ENCODE measurements around the gene PGAP3. TPM values are rescaled to one million over a fixed set of nuclear protein-coding genes. Genes with fewer than 3 reads are reported as not detected.

PGAP3 gene
- polyA plus RNA-seq, 6 donors from 2014 or later: 7.2 to 18.2 (median 9.1) TPM

DNA sequence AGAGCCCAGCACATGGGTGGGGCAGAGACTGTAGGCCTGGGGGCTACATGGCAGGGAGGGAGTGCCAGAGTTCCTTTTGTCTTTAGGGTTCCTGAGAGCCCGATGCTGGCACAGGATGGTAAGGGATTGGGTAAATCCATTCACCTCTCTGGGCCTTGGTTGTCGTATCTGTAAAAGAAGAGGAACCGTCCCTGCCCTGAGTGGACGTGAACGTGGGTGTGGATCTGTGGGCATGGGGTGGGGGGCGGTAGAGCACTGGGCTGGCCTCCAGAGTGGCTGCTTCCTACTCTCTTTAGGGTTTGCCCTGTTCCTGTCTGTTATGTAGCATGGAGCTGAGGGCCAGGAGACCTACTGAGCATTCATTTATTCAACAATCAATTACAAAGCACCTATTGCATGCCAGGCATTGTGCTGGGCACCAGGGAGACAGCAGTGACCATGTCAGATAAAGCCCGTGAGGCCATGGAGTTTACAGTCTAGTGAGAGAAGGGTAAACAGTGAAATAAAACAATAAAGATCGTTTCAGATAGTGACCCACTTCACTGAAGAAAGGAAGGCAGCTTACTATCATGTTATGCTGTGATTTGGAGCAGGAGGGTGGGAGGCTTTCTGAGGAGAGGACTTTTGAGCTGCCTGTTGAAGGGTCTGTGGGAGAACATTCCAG is 35.8 kb downstream of the PGAP3 start:
- Mint-ChIP-seq H3K4me1 (peaks cover 45 to 66% (median 52%) of the 10 kb centered on the region in 3 donors), H3K4me3 (no peak overlapping the region)

DNA sequence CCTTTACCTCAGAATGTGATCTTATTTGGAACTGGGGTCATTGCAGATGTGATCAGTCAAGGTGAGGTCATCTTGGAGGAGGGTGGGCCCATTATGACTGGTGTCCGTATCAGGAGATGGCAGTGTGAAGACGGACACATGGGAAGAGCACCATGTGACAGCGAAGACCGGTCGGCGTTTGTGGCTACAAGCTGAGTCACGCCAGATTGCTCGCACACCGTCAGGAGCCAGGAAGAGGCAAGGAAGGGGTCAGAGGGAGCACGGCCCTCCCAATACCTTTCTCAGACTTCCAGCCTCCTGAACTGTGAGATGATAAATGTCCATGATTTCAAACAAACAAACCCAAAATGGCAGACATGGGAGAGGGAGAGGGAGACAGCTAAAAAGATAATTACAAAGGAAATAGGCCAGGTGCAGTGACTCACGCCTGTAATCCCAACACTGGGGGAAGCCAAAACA is 37.7 kb downstream of the PGAP3 start:
- Mint-ChIP-seq H3K4me1 (peaks cover 40 to 67% (median 53%) of the 10 kb centered on the region in 3 donors), H3K27ac (peak overlapping the region in 1 of 6 donors; percentile 61), H3K9me3 (no peaks in the 10 kb centered on the region), H3K27me3 (no peaks in the 10 kb centered on the region), H3K4me3 (no peak overlapping the region), H3K36me3 (peaks cover 0 to 6% of the 10 kb centered on the region in 2 donors)
- ATAC-seq (ENCODE audit: low read depth in 2 of 2) (no peak), DNase-seq (no peak)

More for the DNA sequence above, 35.8 kb downstream of the PGAP3 start:
- peak overlapping the region in 4 of 6 donors; percentile 28 to 88 (median 40) for H3K27ac Mint-ChIP-seq
- no peak for ATAC-seq (ENCODE audit: low read depth in 2 of 2)
- no peak for DNase-seq
- no peaks in the 10 kb centered on the region for H3K9me3 Mint-ChIP-seq
- H3K27me3 Mint-ChIP-seq: no peaks in the 10 kb centered on the region
- peaks cover 0 to 12% of the 10 kb centered on the region in 2 donors for H3K36me3 Mint-ChIP-seq

DNA sequence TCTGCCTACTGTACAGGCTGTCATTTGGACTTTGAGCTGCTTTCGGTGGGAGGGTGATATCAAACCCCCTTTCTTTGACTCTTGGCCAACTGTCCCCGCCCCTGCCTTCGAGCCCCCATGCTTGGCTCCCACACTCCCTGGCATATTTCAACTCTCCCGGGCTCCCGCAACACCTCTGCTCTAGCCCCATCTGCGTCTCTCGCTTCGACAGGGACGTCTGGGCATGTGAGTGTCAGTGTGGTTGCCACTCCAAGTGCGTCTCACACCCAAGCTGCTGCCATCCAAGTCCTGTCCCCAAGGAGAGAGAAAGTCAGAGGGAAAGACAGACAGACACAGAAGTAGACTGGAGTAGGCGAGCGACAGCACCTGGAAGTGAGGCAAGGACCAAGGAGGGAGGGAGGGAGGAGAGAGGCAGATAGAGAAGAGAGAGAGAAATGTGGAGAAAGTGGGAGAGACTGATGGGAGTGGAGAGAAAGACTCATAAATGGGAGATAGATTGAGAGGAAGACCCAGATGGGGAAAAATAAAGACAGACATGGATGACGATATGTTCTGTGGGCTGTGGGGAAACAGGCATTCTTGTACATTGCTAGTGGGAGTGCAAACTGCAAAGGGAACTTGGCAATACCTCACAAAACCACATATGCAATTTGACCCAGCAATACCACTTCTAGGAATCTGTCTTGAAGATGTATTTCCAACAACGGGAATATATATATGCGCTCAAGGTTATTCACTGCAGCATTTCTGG is 39.1 kb downstream of the PGAP3 start:
- H3K4me1 Mint-ChIP-seq: peaks cover 37 to 65% (median 56%) of the 10 kb centered on the region in 3 donors
- H3K9me3 Mint-ChIP-seq: no peaks in the 10 kb centered on the region
- peaks cover 0 to 6% of the 10 kb centered on the region in 2 donors for H3K36me3 Mint-ChIP-seq
- peak overlapping the region in 3 of 6 donors; percentile 26 to 93 (median 46) for H3K27ac Mint-ChIP-seq
- H3K4me3 Mint-ChIP-seq: peak overlapping the region in 1 of 8 donors; percentile 4
- no peaks in the 10 kb centered on the region for H3K27me3 Mint-ChIP-seq
- DNase-seq (no peak), ATAC-seq (ENCODE audit: low read depth in 2 of 2) (no peak)

DNA sequence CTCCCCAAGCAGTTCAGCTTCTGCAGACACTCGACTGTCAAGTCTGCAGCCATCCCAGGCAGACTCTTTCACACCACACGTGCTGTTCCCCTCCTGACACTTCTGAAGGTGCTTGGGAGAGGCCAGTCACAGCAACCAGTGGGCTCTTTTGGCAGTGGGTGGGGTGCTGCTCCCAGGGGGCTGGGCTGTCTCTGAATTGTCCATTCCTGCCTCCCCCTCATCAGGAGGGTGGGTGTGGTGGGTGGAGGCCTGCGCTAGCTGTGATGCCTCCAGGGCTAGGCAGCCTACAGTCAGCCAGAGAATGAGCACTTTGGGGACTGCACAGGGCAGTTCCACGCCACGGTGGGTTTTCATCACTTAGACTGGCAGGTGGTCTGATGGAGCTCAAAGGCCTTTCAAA is 40.6 kb downstream of the PGAP3 start:
- Mint-ChIP-seq H3K36me3 (peaks cover 0 to 6% of the 10 kb centered on the region in 2 donors), H3K27ac (no peak overlapping the region), H3K4me1 (peaks cover 42 to 67% (median 61%) of the 10 kb centered on the region in 3 donors), H3K27me3 (no peaks in the 10 kb centered on the region), H3K9me3 (no peaks in the 10 kb centered on the region), H3K4me3 (no peak overlapping the region)
- no peak for ATAC-seq (ENCODE audit: low read depth in 2 of 2)
- no peak for DNase-seq

DNA sequence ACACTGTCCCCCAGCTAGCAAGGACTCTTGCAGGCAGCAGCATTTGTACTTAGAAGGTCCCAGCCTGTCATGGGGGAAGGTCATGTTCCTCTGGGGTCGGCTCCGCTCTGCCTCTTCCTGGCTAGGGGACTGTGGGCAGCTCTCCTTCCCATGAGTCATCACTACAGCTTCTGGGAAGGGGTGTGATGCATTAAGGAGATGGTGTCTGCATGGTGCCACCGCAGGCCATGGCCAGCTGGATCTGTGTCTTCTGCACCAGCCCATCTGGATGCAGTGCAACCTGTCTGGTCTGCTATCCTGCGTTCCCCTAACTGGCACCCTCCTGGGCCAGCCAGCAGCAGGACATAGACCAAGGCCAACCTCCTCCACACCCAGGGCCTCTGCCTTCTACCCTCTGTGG is 44.6 kb downstream of the PGAP3 start:
- peak overlapping the region in 2 of 6 donors; percentile 12 to 26 for H3K27ac Mint-ChIP-seq
- peaks cover 54 to 72% (median 70%) of the 10 kb centered on the region in 3 donors for H3K4me1 Mint-ChIP-seq
- ATAC-seq (ENCODE audit: low read depth in 2 of 2) (no peak), DNase-seq (no peak)
- H3K27me3 Mint-ChIP-seq: no peaks in the 10 kb centered on the region
- no peaks in the 10 kb centered on the region for H3K36me3 Mint-ChIP-seq
- H3K9me3 Mint-ChIP-seq: no peaks in the 10 kb centered on the region
- H3K4me3 Mint-ChIP-seq: peak overlapping the region in 1 of 8 donors; percentile 62

DNA sequence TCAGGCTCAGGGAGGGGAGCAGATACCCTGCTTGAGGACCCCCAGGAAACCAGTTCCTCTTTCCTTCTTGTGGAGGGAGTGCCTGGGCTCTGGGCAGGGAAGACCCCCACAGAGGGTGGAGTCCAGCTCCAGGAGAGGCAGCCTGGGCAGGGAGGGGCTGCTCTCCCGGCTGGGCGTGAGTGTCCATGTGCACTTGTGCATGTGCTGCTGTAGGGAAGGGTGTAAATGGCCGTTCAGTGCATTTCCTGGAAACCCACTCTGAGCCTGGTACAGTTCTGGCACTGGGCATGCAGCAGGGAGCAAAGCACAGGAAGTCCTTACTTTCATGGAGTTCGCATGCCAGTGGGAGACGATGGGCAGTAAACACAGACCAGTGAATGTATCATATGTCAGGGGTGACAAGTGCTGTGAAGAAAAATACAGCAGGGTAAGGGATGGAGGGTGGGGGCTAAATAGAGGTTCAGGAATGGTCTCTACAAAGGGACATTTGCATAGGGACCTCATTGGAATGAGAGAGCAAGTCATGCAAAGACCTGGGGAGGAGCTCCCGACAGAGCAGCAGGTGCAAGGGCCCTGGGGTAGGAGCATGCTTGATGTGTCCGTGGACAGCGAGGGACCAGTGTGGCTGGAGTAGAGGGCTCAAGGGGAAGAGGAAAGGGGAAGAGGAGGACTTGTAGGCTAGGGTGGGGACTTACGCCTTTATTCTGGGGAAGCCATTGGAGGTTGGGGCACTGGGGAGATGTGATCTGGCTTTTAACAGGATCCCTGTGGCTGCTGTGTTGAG is 45.4 kb downstream of the PGAP3 start:
- no peaks in the 10 kb centered on the region for H3K9me3 Mint-ChIP-seq
- no peaks in the 10 kb centered on the region for H3K27me3 Mint-ChIP-seq
- ATAC-seq (ENCODE audit: low read depth in 2 of 2) (no peak), DNase-seq (no peak)
- H3K4me1 Mint-ChIP-seq: peaks cover 62 to 78% (median 78%) of the 10 kb centered on the region in 3 donors
- H3K27ac Mint-ChIP-seq: peak overlapping the region in 2 of 6 donors; percentile 63 to 88
- no peak overlapping the region for H3K4me3 Mint-ChIP-seq
- no peaks in the 10 kb centered on the region for H3K36me3 Mint-ChIP-seq

DNA sequence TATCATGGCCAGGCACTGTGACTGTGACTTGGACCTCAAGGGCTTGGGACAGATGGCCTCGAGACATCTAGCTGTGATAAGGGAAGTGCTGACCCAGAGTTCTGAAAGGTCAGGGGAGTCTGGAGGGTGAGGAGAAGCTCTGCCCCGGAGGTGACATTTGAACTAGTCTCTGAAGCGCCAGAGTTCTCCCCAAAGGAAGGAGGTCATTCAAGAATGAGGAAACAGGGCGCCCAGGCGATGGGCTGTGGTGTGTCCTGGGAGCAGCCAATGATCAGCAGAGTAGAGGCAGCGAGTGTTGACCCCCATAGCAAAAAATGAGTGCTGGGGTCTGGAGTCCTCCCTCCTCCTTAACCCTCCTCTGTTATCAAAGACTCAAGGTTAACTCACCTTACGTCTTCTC is 46.0 kb downstream of the PGAP3 start:
- DNase-seq (no peak), ATAC-seq (ENCODE audit: low read depth in 2 of 2) (no peak)
- no peaks in the 10 kb centered on the region for H3K36me3 Mint-ChIP-seq
- no peaks in the 10 kb centered on the region for H3K9me3 Mint-ChIP-seq
- peak overlapping the region in 1 of 8 donors; percentile 14 for H3K4me3 Mint-ChIP-seq
- H3K27ac Mint-ChIP-seq: no peak overlapping the region
- H3K4me1 Mint-ChIP-seq: peaks cover 62 to 80% (median 74%) of the 10 kb centered on the region in 3 donors
- no peaks in the 10 kb centered on the region for H3K27me3 Mint-ChIP-seq

DNA sequence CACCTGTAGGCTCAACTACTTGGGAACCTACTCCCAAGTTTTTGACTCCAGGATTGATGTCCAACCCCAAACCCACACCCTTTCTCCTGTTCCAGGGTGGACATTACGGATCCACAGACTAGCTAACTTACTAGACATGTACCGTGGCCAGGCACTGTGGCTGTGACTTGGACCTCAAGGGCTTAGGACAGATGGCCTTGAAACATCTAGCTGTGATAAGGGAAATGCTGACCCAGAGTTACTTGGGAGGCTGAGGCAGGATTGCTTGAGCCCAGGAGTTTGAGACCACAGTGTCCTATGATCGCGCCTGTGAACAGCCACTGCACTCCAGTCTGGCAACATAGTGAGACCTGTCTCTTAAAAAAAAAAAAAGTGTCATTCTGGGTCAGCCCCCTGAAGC is 46.8 kb downstream of the PGAP3 start:
- peaks cover 68 to 88% (median 81%) of the 10 kb centered on the region in 3 donors for H3K4me1 Mint-ChIP-seq
- no peak for ATAC-seq (ENCODE audit: low read depth in 2 of 2)
- H3K27ac Mint-ChIP-seq: peak overlapping the region in 1 of 6 donors; percentile 66
- H3K36me3 Mint-ChIP-seq: no peaks in the 10 kb centered on the region
- peak overlapping the region in 6 of 8 donors; percentile 15 to 74 (median 44) for H3K4me3 Mint-ChIP-seq
- no peaks in the 10 kb centered on the region for H3K27me3 Mint-ChIP-seq
- DNase-seq: no peak
- no peaks in the 10 kb centered on the region for H3K9me3 Mint-ChIP-seq

DNA sequence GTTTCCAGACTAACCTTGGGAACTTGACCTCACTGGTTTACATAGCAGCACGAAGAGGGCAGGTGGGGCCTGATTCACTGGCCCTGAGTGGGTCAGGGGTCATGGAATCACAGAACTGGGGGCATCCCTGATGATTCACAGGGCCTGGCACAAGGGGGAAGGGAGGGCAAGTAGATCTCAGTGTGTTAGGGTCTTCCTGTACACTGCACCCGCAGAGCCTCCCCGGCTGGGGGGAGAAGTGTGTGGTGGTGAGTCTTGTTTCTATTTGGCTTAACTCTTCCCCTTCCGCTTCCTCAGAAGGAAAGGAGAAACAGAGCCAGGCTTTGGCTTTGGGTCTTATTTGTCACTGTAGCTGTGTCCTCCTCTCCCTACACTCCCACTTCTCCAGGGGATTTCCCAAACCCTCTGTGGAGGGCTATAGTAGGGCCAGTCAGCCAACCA is 47.2 kb downstream of the PGAP3 start:
- DNase-seq (no peak), ATAC-seq (ENCODE audit: low read depth in 2 of 2) (no peak)
- Mint-ChIP-seq H3K27me3 (no peaks in the 10 kb centered on the region), H3K4me3 (peak overlapping the region in 6 of 8 donors; percentile 16 to 74 (median 29)), H3K27ac (peak overlapping the region in 2 of 6 donors; percentile 66 to 83), H3K36me3 (no peaks in the 10 kb centered on the region), H3K4me1 (peaks cover 70 to 89% (median 82%) of the 10 kb centered on the region in 3 donors), H3K9me3 (no peaks in the 10 kb centered on the region)

DNA sequence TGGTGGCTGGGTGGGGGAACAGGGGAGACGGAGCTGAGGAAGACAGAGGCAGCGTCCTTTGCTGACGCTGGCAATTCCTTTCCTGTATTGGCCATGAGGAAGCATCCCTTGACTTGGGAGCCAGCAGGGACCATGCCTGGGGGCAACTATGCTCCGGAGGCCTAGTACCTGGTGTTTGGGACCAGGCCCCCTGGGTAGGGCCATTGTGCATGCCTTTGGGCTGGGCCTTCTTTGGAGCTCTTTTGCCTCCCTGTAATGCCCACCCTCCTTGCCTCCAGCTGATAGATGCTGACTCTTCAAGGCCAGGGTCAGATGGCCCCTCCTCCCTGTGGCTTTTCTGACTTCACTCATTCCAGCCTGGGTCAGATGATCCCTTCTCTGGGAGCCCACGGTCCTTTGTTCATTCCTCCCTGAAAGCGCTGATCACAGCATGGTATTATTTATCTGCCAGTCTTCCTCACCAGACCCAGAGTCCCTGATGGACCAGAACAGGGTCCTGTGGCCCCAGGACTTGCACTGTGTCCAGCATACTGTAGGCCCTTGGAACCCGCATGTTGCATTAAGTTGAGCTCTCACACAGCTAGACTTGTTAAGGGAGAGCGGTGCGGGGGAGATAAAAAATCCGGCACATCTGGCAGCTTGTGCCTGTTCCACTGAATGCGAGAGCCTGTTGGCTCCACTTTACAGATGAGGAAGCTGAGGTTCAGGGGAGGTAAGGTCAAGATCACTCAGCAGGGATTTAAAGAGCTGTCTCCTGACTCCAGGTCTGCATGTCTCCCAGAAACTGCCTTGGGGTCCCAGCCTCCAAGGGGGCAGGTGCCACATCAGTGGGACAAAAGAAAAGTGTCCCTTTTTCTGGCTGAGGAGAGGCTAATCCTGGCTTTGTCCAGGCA is 48.0 kb downstream of the PGAP3 start:
- H3K27ac Mint-ChIP-seq: peak overlapping the region in 5 of 6 donors; percentile 39 to 86 (median 65)

DNA sequence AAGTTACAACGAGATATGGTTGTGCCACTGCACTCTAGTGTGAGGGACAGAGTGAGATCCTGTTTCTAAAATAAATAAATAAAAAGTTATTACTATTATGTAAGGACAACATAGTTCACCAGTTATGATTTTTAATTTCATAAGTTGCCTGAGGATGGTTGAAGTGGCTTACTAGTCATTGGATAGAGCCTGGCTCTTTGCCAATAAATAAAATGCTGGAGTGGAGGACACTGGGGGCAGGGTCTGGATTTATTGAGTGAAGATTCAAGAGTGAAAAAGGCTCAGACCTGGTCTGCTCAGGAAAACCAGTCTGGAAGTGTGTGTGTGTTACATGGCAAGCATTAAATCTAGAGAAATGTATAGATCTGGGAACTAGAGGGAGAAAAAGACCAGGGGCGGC is 48.8 kb downstream of the PGAP3 start:
- peak overlapping the region in 4 of 6 donors; percentile 29 to 90 (median 75) for H3K27ac Mint-ChIP-seq
- no peaks in the 10 kb centered on the region for H3K9me3 Mint-ChIP-seq
- DNase-seq (no peak), ATAC-seq (ENCODE audit: low read depth in 2 of 2) (no peak)
- no peaks in the 10 kb centered on the region for H3K36me3 Mint-ChIP-seq
- H3K27me3 Mint-ChIP-seq: no peaks in the 10 kb centered on the region
- H3K4me3 Mint-ChIP-seq: peak overlapping the region in 7 of 8 donors; percentile 1 to 95 (median 89)
- H3K4me1 Mint-ChIP-seq: peaks cover 72 to 86% (median 77%) of the 10 kb centered on the region in 3 donors

More for the DNA sequence above, 48.0 kb downstream of the PGAP3 start:
- Mint-ChIP-seq H3K4me3 (peak overlapping the region in 7 of 8 donors; percentile 30 to 95 (median 68)), H3K27me3 (no peaks in the 10 kb centered on the region), H3K9me3 (no peaks in the 10 kb centered on the region), H3K36me3 (no peaks in the 10 kb centered on the region), H3K4me1 (peaks cover 68 to 86% (median 78%) of the 10 kb centered on the region in 3 donors)
- DNase-seq (no peak), ATAC-seq (ENCODE audit: low read depth in 2 of 2) (no peak)

DNA sequence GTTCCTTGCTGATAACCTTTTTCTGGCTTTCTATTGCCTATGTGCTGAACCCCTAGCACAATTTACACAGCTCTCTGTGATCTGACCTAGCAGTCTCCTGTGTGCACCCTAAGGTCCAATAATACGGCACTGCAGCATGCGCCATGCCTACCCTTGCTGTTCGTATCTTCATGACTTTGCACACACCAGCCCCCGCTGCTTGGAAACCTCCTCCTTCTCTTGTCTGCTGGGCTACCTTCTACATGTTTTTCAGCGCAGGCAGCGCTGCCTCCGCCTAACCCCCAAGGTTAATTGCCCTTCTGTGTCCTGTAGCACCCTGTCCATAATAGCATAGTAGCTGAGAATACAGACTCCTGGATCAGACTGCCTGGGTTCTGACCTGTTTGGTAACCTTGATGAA is 49.5 kb downstream of the PGAP3 start:
- no peaks in the 10 kb centered on the region for H3K9me3 Mint-ChIP-seq
- no peaks in the 10 kb centered on the region for H3K27me3 Mint-ChIP-seq
- no peak for ATAC-seq (ENCODE audit: low read depth in 2 of 2)
- no peaks in the 10 kb centered on the region for H3K36me3 Mint-ChIP-seq
- peak overlapping the region; percentile 89 to 97 (median 95) for H3K4me3 Mint-ChIP-seq
- DNase-seq: no peak
- H3K27ac Mint-ChIP-seq: peak overlapping the region in 4 of 6 donors; percentile 44 to 96 (median 89)
- H3K4me1 Mint-ChIP-seq: peaks cover 67 to 81% (median 74%) of the 10 kb centered on the region in 3 donors
